ENCODE data around the gene SCUBE1. TPM values are rescaled to one million over a fixed set of nuclear protein-coding genes. Genes with fewer than 3 reads are reported as not detected.

The SCUBE1 gene
- total RNA-seq, 1 donor from 2014 or later = not detected

GRCh38 chr22:43330178-43331068 lies 12.7 kb downstream of the SCUBE1 start:
- no peak for TF ChIP-seq CTCF (conservative IDR thresholded peaks at IDR 0.05; ENCODE audit: low read depth, low read length)
- DNase-seq (ENCODE audit: low read depth) = no peak
- H3K4me3 ChIP-seq (ENCODE audit: low read depth, low read length) = no peak overlapping the region

- H3K4me3 ChIP-seq (ENCODE audit: low read depth, low read length) = no peak overlapping the region
- DNase-seq (ENCODE audit: low read depth) = no peak
- TF ChIP-seq CTCF (conservative IDR thresholded peaks at IDR 0.05; ENCODE audit: low read depth, low read length) = no peak
Observed at GRCh38 chr22:43329061-43329460, 14.1 kb downstream of the SCUBE1 start.

GRCh38 chr22:43327157-43327438 lies 16.1 kb downstream of the SCUBE1 start:
- DNase-seq (ENCODE audit: low read depth) = no peak
- H3K4me3 ChIP-seq (ENCODE audit: low read depth, low read length) = no peak overlapping the region
- TF ChIP-seq CTCF (conservative IDR thresholded peaks at IDR 0.05; ENCODE audit: low read depth, low read length) = no peak

GRCh38 chr22:43326331-43327156 lies 16.6 kb downstream of the SCUBE1 start:
- DNase-seq (ENCODE audit: low read depth) = no peak
- H3K4me3 ChIP-seq (ENCODE audit: low read depth, low read length) = no peak overlapping the region
- no peak for TF ChIP-seq CTCF (conservative IDR thresholded peaks at IDR 0.05; ENCODE audit: low read depth, low read length)

GRCh38 chr22:43325176-43325575 lies 18.0 kb downstream of the SCUBE1 start:
- no peak for DNase-seq (ENCODE audit: low read depth)
- no peak overlapping the region for H3K4me3 ChIP-seq (ENCODE audit: low read depth, low read length)
- no peak for TF ChIP-seq CTCF (conservative IDR thresholded peaks at IDR 0.05; ENCODE audit: low read depth, low read length)

- no peak overlapping the region for H3K4me3 ChIP-seq (ENCODE audit: low read depth, low read length)
- DNase-seq (ENCODE audit: low read depth) = no peak
- no peak for TF ChIP-seq CTCF (conservative IDR thresholded peaks at IDR 0.05; ENCODE audit: low read depth, low read length)
Observed at GRCh38 chr22:43320943-43321900, 21.9 kb downstream of the SCUBE1 start.

All from epithelial cell of proximal tubule (primary cell).